Colonic mucosa (tissue), 4 donors: Measurements from ENCODE around the gene GHRL. TPM values are rescaled to one million over a fixed set of nuclear protein-coding genes. Genes with fewer than 3 reads are reported as not detected.

Experiments
- DNase-seq: peaks from one replicate; pipeline ENCODE4 v3.0.0-alpha.2; 2020
- H3K27ac ChIP-seq: fragments of 200-600 bp; one replicate; pipeline ENCODE4 v1.8.0; 2021
- H3K27me3 ChIP-seq: fragments of 200-600 bp; one replicate; pipeline ENCODE4 v1.8.0; 2021
- H3K36me3 ChIP-seq: fragments of 200-600 bp; one replicate; pipeline ENCODE4 v1.8.0; 2021
- H3K4me1 ChIP-seq: fragments of 200-600 bp; one replicate; pipeline ENCODE4 v1.8.0; 2021; ENCODE audit warnings: mild to moderate bottlenecking
- H3K4me3 ChIP-seq: fragments of 200-600 bp; one replicate; pipeline ENCODE4 v1.8.0; 2021
- H3K9ac ChIP-seq, 2 donors: one replicate each; pipeline ENCODE4 v1.7.0; 2013; ENCODE audit warnings: control low read depth in 2 of 2, low read depth in 2 of 2, low read length in 2 of 2
- H3K9me3 ChIP-seq: fragments of 200-600 bp; one replicate; pipeline ENCODE4 v1.8.0; 2021
- intact Hi-C: fragments of 100-400 bp; cut with DNase I; formaldehyde crosslinking; loops from one replicate; pipeline ENCODE4 v1.14.1; 2022
- total RNA-seq, 2 donors: library from RNA; stranded (reverse); fragmentation: NEBNext Ultra II Directional in 1 of 2; extraction: Animal tissue kit (Norgen Biotek cat#: 25700) in 1 of 2; gene quantifications; one replicate each; pipeline ENCODE4 v1.2.1, GENCODE V29; 2021
- TF ChIP-seq, protein P1 (sequence below): fragments of 200-600 bp; IDR thresholded peaks from one replicate; pipeline ENCODE4 v1.8.0; 2022; ENCODE audit warnings: antibody characterized with exemption, mild to moderate bottlenecking
- donor health status: healthy.
- donor health status: DM: no; HTN: no; CAD: no.
- donor health status: DM: no; HTN: no; CAD: no.

GHRL gene
- total RNA-seq, 2 donors from 2014 or later: 0.67 to 1.1 TPM

DNA sequence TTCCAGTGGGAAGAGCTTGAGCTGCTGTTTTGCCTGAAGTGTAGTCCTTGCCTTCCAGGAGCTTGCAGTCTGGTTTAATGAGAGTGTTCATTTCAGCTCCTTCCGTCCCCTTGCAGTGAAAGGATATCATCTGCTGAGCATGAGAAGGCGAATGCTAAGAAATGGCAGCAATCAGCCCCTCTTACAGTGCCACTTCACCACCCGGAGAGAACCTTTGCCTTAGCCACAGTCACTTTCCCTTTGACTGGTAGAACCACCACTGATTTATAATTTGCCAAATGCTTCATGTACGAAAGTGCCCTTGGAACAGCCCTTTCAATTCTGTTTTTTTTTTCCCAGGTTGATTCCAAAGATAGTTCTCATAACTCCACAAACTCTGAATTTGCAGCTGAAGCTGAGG is 32.9 kb downstream of the GHRL start:
- intact Hi-C loops: no loop called here
- H3K27me3 ChIP-seq: no peaks in the 10 kb centered on the region
- no peaks in the 10 kb centered on the region for H3K36me3 ChIP-seq
- no peak overlapping the region for H3K27ac ChIP-seq
- H3K9ac ChIP-seq: no peak overlapping the region
- no peak for DNase-seq
- no peaks in the 10 kb centered on the region for H3K9me3 ChIP-seq
- H3K4me3 ChIP-seq: no peak overlapping the region
- H3K4me1 ChIP-seq: no peaks in the 10 kb centered on the region
- TF ChIP-seq, protein P1, sequence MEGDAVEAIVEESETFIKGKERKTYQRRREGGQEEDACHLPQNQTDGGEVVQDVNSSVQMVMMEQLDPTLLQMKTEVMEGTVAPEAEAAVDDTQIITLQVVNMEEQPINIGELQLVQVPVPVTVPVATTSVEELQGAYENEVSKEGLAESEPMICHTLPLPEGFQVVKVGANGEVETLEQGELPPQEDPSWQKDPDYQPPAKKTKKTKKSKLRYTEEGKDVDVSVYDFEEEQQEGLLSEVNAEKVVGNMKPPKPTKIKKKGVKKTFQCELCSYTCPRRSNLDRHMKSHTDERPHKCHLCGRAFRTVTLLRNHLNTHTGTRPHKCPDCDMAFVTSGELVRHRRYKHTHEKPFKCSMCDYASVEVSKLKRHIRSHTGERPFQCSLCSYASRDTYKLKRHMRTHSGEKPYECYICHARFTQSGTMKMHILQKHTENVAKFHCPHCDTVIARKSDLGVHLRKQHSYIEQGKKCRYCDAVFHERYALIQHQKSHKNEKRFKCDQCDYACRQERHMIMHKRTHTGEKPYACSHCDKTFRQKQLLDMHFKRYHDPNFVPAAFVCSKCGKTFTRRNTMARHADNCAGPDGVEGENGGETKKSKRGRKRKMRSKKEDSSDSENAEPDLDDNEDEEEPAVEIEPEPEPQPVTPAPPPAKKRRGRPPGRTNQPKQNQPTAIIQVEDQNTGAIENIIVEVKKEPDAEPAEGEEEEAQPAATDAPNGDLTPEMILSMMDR: no peak

DNA sequence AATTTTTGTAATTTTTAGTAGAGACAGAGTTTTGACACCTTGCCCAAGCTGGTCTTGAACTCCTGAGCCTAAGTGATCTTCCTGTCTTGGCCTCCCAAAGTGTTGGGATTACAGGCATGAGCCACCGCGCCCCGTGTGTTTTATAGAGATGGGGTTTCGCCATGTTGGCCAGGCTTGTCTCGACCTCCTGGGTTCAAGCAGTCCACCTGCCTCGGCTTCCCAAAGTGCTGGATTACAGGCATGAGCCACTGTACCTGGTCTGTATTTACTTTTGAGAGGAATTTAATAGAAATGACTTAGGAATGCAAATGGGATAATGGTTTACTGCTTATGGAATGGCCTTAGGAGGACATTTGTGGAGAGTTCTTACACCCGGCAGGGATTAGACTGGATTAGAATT is 33.7 kb downstream of the GHRL start:
- Histone ChIP-seq H3K36me3 (no peaks in the 10 kb centered on the region), H3K27ac (no peak overlapping the region), H3K9ac (no peak overlapping the region), H3K4me3 (no peak overlapping the region), H3K4me1 (no peaks in the 10 kb centered on the region), H3K9me3 (no peaks in the 10 kb centered on the region), H3K27me3 (no peaks in the 10 kb centered on the region)
- DNase-seq: no peak
- TF ChIP-seq, protein P1: no peak
- intact Hi-C loops: no loop called here

DNA sequence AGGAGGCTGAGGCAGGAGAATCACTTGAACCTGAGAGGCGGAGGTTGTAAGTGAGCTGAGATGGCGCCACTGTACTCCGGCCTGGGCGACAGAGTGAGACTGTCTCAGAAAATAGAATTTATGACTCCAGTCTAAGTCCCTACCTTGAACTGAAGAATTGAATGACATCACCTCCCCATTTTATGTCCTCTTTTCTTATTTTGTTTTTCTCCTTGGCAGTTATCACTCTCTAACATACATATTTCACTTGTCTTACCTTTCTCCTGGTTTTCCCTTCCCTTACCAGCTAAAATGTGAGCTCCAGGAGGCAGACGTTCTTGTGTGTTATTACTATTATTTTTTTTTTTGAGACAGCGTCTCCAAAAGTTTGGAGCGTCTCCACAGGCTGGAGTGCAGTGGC is 36.9 kb downstream of the GHRL start:
- Histone ChIP-seq H3K36me3 (no peaks in the 10 kb centered on the region), H3K4me1 (peaks cover 2% of the 10 kb centered on the region), H3K27ac (no peak overlapping the region), H3K9ac (no peak overlapping the region), H3K27me3 (no peaks in the 10 kb centered on the region), H3K9me3 (no peaks in the 10 kb centered on the region), H3K4me3 (no peak overlapping the region)
- intact Hi-C loops: no loop called here
- DNase-seq: no peak
- TF ChIP-seq, protein P1: no peak

DNA sequence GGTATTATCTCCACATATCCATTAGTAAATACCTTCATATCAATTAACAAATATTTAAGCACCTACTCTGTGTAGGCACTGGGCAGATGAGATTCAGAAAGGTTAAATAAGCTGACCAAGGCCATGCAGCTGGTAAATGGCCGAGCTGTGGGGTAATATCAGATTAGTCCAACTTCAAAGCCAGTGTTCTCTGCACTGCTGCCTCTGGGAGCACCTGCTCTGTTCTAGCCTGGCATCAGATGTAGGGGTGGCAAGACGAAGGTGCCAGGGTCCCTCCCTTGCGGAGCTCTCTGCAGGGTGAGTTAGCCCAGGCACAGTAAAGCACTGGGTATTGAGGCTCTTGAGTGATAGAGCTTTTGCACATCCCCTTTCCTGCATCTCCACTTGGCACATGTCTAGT is 39.0 kb downstream of the GHRL start:
- H3K27ac ChIP-seq: no peak overlapping the region
- no peaks in the 10 kb centered on the region for H3K27me3 ChIP-seq
- no peak for DNase-seq
- H3K9me3 ChIP-seq: no peaks in the 10 kb centered on the region
- no peaks in the 10 kb centered on the region for H3K36me3 ChIP-seq
- no peak overlapping the region for H3K4me3 ChIP-seq
- TF ChIP-seq, protein P1: no peak
- no peak overlapping the region for H3K9ac ChIP-seq
- intact Hi-C loops: no loop called here
- H3K4me1 ChIP-seq: peaks cover 5% of the 10 kb centered on the region

DNA sequence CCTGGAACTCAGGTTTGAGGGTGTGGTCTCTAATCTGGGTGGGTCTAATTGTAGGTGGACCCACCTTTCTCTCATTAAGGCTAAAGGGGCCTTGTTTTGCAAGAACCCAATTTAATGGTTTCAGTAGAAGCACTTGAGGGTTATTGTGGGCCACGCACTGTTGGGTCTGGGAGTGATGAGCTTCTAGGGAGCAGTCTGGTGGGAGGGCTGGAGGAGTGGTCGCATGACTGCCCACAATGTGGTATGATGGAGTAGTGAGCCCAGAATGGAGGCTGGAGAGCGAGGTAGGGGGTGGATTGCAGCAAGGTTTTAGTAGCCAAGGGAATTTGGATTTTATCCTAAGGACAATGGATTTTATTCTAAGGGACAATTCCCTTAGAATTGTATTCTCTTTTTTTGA is 41.7 kb downstream of the GHRL start:
- H3K4me3 ChIP-seq: no peak overlapping the region
- no peaks in the 10 kb centered on the region for H3K36me3 ChIP-seq
- intact Hi-C loops: no loop called here
- H3K9ac ChIP-seq: peak overlapping the region in 1 of 2 donors; percentile 34
- H3K27me3 ChIP-seq: no peaks in the 10 kb centered on the region
- H3K27ac ChIP-seq: no peak overlapping the region
- no peaks in the 10 kb centered on the region for H3K9me3 ChIP-seq
- no peak for DNase-seq
- TF ChIP-seq, protein P1: no peak
- peaks cover 5% of the 10 kb centered on the region for H3K4me1 ChIP-seq

DNA sequence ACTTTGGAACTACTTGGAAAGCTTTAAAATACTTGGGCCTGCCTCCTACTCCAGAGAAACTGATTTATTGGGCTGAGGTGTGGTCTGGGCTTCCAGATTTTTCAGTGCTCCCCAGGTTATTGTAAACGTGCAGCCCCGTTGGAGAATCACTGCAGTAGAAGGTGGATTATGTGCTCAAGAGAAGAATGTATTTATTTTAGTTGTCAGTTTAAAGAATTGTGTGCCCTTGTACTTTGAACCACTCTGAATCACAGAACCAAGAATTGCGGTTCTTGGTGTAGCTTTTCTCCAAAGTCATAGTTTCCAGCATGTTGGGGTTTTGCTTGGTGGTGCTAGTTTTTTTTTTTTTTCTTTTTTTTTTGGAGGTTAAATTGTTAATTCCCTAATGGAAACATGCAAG is 42.9 kb downstream of the GHRL start:
- H3K27me3 ChIP-seq: no peaks in the 10 kb centered on the region
- no peak for DNase-seq
- H3K4me1 ChIP-seq: peaks cover 5% of the 10 kb centered on the region
- H3K36me3 ChIP-seq: no peaks in the 10 kb centered on the region
- peak overlapping the region; percentile 91 for H3K27ac ChIP-seq
- H3K9ac ChIP-seq: peak overlapping the region; percentile 76 to 90
- intact Hi-C loops: no loop called here
- no peaks in the 10 kb centered on the region for H3K9me3 ChIP-seq
- H3K4me3 ChIP-seq: peak overlapping the region; percentile 87
- TF ChIP-seq, protein P1: no peak
